GM19397 (cell line): Measurements from ENCODE around the gene SH3BP5.

Experiments used
- ATAC-seq: cut with Tn5 transposase; IDR thresholded peaks from one replicate; pipeline ENCODE4 v1.9.1; 2021; ENCODE audit warnings: mild to moderate bottlenecking, moderate library complexity; ENCODE audit not compliant: unreplicated experiment

Gene SH3BP5

DNA sequence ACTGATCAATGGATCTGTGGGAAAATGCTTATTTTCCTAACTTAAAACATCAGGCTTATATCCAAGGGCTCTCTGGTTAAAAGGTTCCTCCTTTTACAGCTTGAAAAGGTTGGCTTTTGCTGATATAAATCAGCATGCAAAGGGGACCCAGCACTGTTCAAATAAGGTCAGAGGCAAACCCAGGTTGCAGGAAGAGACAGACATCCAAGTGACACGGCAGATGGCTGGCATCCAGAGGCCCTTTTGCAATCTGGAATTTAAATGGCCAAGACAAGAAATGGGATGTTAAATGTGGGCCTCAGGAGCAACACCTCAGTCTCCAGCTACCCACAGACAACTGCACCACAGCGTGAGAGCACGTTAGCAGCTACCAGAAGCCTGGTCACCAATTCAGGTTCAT is 6.3 kb downstream of the SH3BP5 start:
- ATAC-seq = no peak

DNA sequence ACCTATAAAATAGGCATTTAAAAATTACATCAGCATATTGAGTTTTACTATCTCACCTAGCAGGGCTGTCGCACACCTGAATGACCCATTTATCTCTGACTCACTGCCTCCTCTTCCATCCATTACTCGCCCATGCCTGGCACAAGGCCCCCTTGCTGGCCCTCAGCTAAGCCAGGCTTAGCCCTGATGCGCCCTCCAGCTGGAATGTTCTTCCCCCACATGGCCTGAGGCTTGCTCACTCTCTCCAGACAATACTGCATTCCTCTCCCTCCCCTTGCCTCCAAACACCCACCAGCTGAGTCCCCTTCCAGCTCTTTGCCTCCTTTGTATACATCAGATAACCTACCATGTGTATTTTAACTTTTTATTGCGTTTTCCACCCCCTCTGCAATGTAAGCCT is 7.2 kb downstream of the SH3BP5 start:
- ATAC-seq = no peak

DNA sequence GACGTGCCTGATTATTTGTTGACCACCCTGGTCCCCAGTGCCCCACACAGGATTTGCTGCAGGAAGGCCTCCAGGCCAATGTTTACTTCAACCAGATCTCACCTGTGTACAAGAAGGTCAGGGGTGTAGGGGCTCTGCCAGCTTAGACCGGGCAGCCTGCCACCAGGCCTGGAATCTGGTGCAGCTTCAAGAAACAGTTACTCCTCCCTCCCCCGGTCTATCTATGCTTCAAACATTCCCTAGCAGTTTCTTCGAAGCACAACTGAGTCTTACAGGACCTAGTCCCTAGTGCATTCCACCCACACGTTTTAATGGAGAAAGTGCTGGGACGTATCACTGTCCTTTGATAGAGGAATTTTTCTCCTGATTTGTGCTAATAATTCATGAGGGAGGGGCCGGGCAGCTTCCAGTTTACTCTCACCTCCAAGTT is 8.0 kb downstream of the SH3BP5 start:
- ATAC-seq = no peak

DNA sequence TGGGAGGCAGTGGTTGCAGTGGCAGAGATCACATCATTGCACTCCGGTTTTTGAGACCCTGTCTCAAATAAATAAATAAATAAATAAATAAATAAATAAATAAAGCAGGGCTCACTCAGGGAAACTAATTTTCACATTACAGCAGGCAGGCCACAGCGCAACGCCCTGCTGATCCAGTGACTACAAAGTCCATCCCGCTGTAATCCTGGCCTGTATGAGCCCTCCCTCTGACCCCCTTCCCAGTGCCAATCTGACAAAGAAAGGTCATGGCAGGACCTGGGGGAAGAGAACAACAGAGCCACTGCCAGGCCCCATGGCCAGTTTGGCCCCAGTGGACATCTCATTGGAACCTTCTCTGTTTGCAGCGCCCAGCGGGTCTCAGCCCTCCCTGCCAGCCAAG is 9.3 kb downstream of the SH3BP5 start:
- ATAC-seq = no peak

DNA sequence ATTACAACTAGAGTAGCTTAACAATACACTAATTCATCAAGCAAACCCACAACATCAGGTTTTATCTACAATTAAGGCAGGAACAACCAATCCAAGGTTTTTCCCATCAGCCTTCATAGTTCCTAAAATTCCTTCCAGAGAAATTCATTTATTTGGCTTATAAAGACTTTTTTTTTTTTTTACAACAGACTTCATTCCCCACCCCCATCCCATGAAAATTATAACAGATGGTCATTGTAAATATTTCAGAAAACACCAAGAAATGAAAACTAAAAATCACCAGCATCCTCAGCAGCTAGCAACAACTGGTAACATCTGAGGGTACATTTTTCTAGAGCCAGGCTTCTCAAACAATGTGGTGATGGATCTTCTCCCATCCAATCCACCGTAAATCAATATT is 11.0 kb downstream of the SH3BP5 start:
- ATAC-seq = no peak

DNA sequence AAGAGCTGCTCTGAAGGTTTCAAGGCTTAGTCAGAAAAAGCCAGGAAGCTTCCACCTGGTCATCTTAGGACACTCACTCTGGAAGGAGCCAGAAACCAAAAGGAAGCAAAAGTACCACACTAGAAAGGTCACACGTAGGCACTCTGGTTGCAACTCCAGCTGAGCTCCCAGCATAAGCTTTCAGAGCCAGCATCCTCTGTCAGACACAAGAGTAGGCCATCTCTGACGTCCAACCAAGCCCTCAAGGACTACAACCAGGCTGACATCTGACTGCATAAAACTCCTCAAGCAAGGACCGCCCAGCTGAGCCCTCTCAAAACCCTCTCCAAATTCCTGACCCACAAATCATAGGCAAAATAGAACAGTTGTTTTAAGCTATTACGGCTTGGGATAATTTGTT is 12.8 kb downstream of the SH3BP5 start:
- no peak for ATAC-seq

DNA sequence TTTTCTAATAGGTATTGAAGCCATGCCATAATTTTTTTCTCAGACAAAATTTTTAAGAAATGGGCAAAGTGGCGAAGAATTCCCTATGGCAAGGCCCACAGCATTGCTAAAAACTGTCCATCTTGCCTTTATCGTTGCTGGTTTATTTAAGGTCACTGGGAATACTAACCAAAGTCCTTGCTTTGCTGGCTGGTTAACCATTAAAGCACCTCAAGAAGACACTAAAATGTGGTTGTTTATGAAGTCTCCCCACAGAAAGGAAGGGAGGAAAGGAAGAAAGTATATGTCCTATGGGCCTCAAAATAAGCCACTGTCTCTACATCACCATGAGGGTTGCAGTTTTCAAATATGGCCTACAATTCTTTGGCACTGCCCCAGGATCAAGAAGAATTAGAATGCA is 13.2 kb downstream of the SH3BP5 start:
- no peak for ATAC-seq

DNA sequence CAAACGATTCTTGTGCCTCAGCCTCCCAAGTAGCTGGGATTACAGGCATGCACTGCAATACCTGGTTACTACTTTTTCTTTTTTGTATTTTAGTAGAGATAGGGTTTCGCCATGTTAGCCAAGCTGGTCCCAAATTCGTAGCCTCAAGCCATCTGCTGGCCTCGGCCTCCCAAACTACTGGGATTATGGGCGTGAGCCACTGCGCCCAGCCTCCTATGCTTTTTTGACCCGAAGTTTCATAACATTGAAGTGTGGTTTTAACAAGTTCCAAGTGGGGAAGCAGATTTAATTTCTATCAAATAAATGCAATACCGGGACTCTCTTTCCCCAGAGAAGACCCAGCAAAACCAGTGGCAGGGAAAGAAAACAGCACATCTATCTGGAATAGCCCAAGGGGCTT is 13.7 kb downstream of the SH3BP5 start:
- ATAC-seq = no peak

DNA sequence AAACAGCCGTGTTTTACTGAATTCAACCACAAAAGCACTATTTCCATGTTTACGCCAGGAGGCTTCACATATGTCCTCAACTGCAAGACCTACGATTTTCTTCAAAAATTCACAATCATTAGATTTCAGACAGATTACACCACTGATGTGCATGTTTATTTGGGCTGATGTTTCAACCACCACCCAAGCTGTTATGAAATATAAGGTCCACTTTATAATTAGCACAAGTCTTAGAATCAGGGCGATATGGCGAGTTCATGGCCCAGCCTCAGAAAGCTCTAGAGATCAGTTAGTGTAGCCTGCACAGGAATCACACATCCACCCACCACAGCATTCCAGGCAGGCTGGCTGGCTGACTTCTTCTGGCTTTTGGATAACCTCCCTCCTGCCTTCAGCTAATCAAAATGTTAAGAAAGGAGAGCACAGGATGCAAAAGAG is 15.4 kb downstream of the SH3BP5 start:
- no peak for ATAC-seq

DNA sequence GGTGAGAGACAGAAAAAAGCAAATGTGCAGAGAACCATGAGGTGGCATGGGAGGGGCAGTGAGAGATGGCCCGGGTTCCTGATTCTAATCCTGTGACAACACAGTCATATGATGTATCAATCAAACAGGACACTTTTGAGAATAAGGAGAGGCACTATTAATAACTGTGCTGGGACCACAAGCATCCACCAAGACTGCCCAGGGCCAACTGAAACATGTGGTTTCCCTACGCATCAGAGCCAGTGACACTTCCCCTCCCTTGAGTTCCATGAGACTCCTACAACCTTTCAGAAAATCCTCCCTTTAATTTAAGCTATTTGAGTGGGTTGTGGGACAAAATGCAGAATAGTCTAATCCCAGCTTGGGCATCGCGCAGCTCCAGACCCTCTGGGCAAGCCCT is 17.4 kb downstream of the SH3BP5 start:
- ATAC-seq = no peak

DNA sequence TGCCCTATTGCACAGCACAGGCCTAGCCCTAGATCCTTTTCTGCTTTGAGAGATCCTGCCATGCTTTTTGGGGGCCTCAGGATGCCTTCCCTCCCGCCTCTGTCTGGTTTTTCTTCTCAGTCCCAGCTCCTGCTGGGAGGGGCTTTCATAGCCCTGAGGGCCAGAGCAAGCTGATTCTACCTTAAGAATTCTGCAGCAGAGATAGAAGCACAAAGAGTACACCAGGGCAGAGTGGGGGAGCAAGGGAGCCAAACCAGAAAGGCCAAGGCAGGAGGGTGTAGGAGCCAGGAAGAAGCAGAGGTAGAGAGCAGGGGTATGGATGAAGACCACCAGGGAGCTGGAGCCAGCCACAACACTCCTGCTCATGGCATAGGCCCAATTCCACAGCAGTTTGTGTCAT is 18.1 kb downstream of the SH3BP5 start:
- ATAC-seq = no peak

DNA sequence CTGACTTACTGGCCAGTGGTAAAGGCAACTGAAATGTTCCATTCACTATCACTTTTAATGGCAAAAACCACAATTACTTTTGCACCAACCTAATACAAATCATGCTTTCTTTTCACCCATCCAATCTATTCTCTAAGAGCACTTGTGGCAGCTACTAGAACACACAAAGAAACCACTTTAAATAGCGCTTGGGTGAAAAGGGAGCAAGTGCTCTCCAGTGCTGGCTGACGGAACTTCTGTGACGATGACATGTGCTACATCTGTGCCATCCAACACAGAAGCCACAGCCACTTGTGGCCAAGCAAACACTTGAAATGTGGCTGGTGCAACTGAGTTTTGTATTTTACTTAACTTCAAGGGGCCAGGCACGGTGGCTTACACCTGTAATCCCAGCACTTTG is 18.9 kb downstream of the SH3BP5 start:
- ATAC-seq = no peak

DNA sequence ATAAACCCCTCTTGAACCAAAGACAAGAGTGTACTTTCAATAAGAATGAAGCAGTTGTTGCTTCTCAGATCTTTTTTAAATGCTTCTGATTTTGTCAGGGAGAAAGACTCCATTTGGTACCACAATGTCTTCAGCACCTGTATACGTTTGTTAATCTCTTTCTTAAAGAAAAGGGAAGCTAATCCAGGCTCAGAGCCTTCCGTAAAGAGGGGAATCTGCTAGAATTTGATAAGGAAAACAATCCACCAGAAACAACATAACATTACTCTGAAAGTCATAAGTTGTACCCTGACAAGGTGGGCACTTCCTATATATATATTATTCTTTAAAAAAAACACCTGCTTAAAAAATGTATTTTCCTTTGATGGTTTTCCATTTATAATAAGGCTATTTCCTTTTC is 19.8 kb downstream of the SH3BP5 start:
- ATAC-seq = no peak

DNA sequence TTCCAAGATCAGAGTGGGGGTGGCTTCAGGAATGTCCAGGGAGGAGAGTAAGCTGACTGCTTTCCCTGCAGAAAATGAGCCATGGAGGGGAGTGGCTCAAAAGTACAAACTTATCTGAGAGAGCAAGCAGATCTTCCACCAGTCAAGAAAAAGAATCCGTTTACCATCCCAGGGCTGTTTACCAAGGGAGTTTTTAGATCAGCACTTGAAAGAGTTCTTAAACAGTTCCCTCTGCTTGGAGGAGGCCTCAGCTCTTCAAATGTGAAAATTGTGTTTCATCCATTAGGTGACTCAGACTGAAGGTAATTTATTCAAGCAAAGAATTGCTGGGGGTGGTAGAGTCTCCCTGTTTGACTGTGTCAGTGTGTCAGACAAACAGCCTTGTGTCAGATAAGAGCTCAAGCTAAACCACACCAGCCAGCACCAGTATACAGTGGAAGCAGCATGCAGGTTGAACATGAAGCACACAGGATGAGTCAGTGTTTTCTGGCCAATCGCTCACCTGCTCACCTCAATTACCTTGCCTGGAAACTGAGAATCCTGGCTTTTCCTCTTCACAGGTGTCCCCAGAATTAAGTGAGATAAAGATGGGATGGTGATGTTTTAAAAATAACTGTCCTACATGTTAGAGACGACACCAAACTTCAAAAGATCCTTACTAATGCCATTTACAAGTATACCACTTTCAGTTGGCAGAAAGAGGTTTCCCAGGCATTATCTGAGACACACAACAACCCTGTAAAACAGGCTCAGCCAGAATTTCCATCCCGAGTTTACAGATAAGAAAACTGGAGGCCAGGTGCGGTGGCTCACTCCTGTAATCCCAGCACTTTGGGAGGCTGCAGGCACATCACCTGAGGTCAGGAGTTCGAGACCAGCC is 21.7 kb downstream of the SH3BP5 start:
- ATAC-seq = peak; percentile 64

DNA sequence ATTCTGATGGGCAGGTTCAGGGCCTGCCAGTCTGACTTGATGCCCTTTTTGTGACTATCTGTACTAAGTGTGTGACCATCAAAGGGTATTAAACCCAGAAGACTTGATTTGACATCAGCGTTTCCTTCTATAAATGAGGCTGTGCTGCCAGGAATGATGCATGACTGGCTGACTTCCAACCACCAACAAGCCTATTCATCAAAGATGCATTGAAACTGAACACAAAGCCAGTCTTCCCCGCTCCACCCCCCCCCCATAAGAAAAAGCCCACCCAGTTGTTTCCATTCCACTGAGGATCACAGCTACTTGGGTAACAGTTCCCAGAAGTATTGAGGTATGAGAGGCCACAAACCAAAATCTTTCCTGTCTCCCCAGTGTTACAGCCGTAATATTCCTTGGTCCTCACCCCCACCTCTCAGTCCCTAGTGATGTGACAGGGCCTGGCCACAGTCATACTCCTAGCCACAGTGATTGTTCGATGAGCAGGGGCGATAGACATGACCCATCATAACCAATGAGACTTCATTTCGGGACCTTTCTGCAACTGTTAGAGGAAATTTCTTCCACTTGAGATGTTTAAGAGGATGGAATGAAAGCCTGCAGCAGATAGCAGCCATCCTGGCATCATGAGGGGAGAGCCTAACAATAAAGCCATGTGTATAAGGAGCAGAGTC is 22.6 kb downstream of the SH3BP5 start:
- no peak for ATAC-seq

DNA sequence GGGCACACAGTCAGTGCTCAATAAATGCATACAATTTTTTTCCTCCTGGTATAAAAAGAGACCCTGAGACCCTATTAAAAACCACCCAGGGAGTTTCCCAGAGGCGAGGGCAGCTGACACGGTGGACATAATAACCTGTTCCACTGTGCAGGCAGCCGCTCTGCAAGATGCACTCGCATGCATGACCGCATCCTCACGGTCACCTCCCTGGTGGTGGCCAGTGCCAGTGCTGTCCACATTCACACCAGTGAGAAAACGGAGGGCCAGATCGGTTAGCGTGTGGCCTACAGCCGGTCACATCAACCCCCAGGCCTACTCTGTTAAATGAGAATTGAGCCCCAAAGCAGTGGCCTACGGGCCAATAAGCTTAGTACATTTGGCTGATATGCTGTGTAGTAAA is 24.8 kb downstream of the SH3BP5 start:
- no peak for ATAC-seq

DNA sequence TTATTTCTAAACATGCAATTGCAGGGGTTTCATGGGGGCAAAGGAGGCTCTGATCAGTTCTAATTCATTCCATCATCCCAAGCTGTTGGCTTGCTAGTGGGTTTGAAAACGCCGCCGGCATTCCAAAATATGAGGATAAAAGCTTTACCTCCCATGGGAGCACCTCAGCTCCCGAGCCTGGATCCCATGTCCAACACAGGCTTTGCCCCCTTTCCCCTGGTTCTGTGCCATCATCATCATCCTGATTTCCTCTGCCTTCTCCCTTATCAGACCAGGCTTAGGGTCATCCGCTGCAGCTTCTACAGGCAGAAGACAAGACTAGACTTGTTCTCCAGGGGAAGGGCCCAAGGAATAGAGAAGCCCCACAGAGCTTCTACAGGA is 25.4 kb downstream of the SH3BP5 start:
- no peak for ATAC-seq

DNA sequence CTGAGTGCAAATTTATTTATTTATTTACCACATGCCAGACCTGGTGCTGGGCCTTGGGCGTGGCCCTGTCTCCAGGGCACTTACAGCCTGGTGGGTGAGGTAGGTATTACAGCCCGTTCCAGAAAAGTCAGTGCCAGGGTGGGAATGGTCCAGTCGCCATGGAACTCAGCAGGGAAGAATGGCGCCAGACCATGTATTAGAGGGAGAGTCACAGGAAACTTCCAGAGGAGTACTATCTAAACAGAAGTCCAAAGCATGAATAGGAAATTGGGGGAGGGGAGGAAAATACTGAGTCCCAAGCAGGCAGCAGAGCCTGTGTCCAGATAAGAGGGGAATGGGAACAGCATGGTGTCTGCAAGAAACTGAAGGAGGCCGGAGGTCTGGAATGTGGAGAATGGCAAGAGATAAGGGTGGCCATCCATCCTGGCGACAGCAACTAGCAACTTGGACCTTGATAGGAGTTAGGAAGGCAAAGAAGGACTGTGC is 27.0 kb downstream of the SH3BP5 start:
- no peak for ATAC-seq

DNA sequence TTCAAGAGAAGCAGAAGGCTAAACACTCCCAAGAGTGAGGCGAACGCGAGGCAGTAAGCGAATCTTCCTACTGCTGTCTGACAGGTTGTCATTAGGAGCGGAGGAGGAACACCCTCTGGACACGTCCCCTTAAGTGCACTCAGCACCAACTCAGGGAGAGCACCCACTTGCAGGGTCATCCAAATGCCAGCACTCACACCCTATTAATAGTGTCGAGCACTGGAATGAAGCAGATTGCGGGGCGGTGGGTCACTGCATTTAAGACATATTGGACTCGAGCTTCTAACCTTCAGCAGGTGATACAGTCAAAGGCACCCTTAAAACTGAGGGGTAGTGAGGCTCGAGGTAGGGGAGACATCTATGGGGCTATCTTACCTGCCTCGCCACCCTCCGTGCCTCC is 28.7 kb downstream of the SH3BP5 start:
- no peak for ATAC-seq

DNA sequence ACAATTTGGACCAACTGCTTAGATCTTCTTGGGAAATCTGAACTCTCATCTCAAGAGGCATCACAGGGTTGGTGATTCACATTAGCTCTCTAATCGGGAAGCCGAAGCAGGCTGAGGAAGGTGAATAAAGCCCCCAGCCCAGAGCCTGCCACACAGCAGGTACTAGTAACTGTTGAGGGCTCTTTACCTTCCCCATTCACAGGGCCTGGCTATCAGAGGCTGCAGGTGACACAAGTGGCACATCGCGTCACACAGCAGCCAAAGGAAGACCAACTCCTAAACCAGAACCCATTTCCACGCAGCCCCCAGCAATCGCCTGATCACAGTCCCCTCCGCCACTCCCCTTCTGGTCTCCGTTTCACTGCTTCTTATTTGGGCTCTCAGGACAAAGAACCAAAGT is 29.2 kb downstream of the SH3BP5 start:
- no peak for ATAC-seq

DNA sequence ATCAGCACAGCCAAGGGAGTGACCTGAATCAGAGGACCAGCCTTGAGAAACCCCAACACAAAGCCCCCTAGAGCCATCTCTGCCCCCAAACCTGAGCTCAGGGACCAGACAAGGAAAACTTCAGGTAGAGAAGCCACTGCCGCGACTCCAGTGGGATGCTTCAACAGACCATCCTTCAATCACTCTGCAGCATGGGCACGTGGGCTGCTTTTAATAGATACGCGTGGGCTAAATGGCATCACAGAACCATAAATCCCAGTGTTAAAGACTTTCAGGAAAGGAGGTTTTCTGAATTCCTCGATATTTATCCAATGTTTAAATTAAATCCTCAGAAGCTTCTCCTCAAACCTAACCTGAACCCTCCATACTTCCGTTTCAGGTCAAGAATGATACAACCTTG is 30.6 kb downstream of the SH3BP5 start:
- ATAC-seq = no peak

DNA sequence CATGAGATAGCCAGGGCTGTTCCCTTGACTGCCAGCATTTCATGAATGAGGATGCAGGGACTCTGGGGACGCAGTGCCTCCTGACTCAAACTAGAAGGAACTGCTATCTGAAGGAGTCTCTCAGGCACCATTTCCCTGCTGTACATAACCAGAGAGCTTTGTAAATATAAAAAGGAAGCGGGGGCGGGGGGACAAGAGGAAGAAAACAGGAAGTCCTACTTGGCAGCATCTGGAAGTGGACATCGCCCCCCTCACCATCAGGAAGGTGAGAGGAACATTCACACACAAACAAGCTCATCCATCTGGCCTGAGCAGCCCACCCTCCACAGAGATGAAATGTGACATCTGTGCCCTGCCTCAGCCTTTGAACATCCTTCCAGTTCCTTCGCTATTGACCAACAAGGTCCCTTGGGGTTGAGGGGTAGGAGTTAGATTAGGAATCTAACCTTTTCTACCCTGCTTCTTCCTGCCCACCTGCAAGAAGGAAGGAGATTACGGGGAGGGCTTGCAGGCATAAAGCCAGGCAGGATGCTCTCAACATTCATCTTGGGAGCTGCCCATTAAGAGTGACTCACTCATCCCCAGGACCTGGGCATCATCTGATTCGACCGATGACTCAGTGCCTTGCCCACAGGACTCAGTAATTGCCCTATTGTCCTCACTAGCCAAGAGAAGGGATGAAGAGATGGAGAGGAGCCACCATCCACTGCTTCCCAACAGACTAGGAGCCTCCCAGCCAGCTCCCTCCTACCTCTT is 31.9 kb downstream of the SH3BP5 start:
- ATAC-seq = no peak
